ENCODE results near the gene SAV1.

DNA sequence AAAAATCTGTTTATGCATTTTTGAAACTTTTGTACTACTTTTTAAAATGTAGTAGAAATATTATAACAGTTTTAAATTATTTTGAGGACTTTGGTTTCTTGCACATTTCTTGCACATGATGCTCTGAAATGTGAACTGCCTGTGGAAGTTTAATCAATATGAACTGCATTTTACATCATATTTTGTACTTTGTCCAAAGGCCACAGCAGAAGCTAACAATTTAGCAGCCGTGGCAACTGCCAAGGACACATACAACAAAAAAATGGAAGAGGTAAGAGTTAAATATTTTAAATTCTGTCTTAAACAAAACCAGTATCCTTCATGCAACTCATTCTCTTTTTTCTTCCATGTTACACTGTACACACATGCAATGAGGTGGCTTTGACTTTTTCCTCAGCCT is 45.1 kb downstream of the SAV1 start:
- no peak for TF ChIP-seq TCF4 (CRISPR knock-in tag; IDR thresholded peaks at IDR 0.05; ENCODE audit: borderline replicate concordance)
- no peak for TF ChIP-seq ESRRG (CRISPR knock-in tag; IDR thresholded peaks at IDR 0.05)
- TF ChIP-seq, protein P1, sequence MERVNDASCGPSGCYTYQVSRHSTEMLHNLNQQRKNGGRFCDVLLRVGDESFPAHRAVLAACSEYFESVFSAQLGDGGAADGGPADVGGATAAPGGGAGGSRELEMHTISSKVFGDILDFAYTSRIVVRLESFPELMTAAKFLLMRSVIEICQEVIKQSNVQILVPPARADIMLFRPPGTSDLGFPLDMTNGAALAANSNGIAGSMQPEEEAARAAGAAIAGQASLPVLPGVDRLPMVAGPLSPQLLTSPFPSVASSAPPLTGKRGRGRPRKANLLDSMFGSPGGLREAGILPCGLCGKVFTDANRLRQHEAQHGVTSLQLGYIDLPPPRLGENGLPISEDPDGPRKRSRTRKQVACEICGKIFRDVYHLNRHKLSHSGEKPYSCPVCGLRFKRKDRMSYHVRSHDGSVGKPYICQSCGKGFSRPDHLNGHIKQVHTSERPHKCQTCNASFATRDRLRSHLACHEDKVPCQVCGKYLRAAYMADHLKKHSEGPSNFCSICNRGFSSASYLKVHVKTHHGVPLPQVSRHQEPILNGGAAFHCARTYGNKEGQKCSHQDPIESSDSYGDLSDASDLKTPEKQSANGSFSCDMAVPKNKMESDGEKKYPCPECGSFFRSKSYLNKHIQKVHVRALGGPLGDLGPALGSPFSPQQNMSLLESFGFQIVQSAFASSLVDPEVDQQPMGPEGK (CRISPR knock-in tag; IDR thresholded peaks at IDR 0.05; ENCODE audit: borderline replicate concordance), result no peak
- TF ChIP-seq CSDC2 (CRISPR knock-in tag; IDR thresholded peaks at IDR 0.05), result no peak
- TF ChIP-seq, protein P2, sequence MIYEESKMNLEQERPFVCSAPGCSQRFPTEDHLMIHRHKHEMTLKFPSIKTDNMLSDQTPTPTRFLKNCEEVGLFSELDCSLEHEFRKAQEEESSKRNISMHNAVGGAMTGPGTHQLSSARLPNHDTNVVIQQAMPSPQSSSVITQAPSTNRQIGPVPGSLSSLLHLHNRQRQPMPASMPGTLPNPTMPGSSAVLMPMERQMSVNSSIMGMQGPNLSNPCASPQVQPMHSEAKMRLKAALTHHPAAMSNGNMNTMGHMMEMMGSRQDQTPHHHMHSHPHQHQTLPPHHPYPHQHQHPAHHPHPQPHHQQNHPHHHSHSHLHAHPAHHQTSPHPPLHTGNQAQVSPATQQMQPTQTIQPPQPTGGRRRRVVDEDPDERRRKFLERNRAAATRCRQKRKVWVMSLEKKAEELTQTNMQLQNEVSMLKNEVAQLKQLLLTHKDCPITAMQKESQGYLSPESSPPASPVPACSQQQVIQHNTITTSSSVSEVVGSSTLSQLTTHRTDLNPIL (CRISPR knock-in tag; IDR thresholded peaks at IDR 0.05; ENCODE audit: low read depth), result no peak

Measured in SK-N-SH treated with all-trans-retinoic acid at 6 μM for 48 hours (cell line).